Endothelial cell (in vitro differentiated cells): ENCODE results near the gene USP22. TPM values are rescaled to one million over a fixed set of nuclear protein-coding genes. Genes with fewer than 3 reads are reported as not detected.

Source experiments
- DNase-seq: peaks from one replicate; pipeline ENCODE4 v3.0.0; 2021; ENCODE audit warnings: low spot score
- H3K27ac Mint-ChIP-seq: one replicate; pipeline ENCODE4 v1.8.0; 2021; ENCODE audit warnings: mixed read lengths, inconsistent platforms; ENCODE audit not compliant: unreplicated experiment
- H3K27me3 Mint-ChIP-seq: one replicate; pipeline ENCODE4 v1.8.0; 2021; ENCODE audit warnings: mild to moderate bottlenecking, moderate library complexity, mixed read lengths, inconsistent platforms; ENCODE audit not compliant: unreplicated experiment
- H3K36me3 Mint-ChIP-seq: one replicate; pipeline ENCODE4 v1.8.0; 2021; ENCODE audit warnings: mild to moderate bottlenecking, low read depth, mixed read lengths, inconsistent platforms; ENCODE audit not compliant: unreplicated experiment
- H3K4me1 Mint-ChIP-seq: one replicate; pipeline ENCODE4 v1.8.0; 2021; ENCODE audit warnings: mild to moderate bottlenecking, mixed read lengths, inconsistent platforms; ENCODE audit not compliant: unreplicated experiment
- H3K4me3 Mint-ChIP-seq: one replicate; pipeline ENCODE4 v1.8.0; 2021; ENCODE audit warnings: mild to moderate bottlenecking, mixed read lengths, inconsistent platforms; ENCODE audit not compliant: unreplicated experiment
- H3K9me3 Mint-ChIP-seq: one replicate; pipeline ENCODE4 v1.8.0; 2021; ENCODE audit warnings: mixed read lengths, inconsistent platforms; ENCODE audit not compliant: unreplicated experiment
- CTCF ChIP-seq: fragments of 200-600 bp; sonication (generic); IDR thresholded peaks from one replicate; pipeline ENCODE4 v1.5.0; 2021; ENCODE audit warnings: antibody characterized with exemption; ENCODE audit not compliant: unreplicated experiment
- total RNA-seq: library from RNA; stranded (reverse); fragmentation: NEBNext Ultra II Directional; extraction: Animal tissue kit (Norgen Biotek cat#: 25700); gene quantifications from one replicate; pipeline ENCODE4 v1.2.1, GENCODE V29; 2021; ENCODE audit not compliant: unreplicated experiment

USP22 gene
- total RNA-seq, 1 donor from 2014 or later, result 294 TPM

- Mint-ChIP-seq H3K27ac (peak overlapping the region; percentile 13), H3K4me1 (peaks cover 4% of the 10 kb centered on the region), H3K4me3 (no peak overlapping the region), H3K9me3 (no peaks in the 10 kb centered on the region), H3K27me3 (peaks cover 5% of the 10 kb centered on the region), H3K36me3 (no peaks in the 10 kb centered on the region)
- no peak for DNase-seq
- no peak for TF ChIP-seq CTCF
Measured at GRCh38 chr17:20989481-20989880, 53.3 kb downstream of the USP22 start.

- peaks cover 4% of the 10 kb centered on the region for H3K4me1 Mint-ChIP-seq
Measured at GRCh38 chr17:20988896-20989295, 53.9 kb downstream of the USP22 start.

GRCh38 chr17:20988001-20988636 is 54.7 kb downstream of the USP22 start:
- Mint-ChIP-seq H3K27ac (no peak overlapping the region), H3K4me3 (no peak overlapping the region), H3K27me3 (peaks cover 7% of the 10 kb centered on the region), H3K36me3 (no peaks in the 10 kb centered on the region), H3K9me3 (no peaks in the 10 kb centered on the region), H3K4me1 (peaks cover 1% of the 10 kb centered on the region)
- no peak for DNase-seq
- TF ChIP-seq CTCF, result no peak

More at GRCh38 chr17:20988896-20989295, 53.9 kb downstream of the USP22 start:
- H3K4me3 Mint-ChIP-seq, result no peak overlapping the region
- TF ChIP-seq CTCF, result no peak
- peaks cover 5% of the 10 kb centered on the region for H3K27me3 Mint-ChIP-seq
- no peak for DNase-seq
- no peaks in the 10 kb centered on the region for H3K9me3 Mint-ChIP-seq
- H3K36me3 Mint-ChIP-seq, result no peaks in the 10 kb centered on the region
- H3K27ac Mint-ChIP-seq, result no peak overlapping the region

GRCh38 chr17:20987511-20987910 is 55.3 kb downstream of the USP22 start:
- peaks cover 7% of the 10 kb centered on the region for H3K27me3 Mint-ChIP-seq
- no peak for TF ChIP-seq CTCF
- no peak for DNase-seq
- no peaks in the 10 kb centered on the region for H3K36me3 Mint-ChIP-seq
- no peaks in the 10 kb centered on the region for H3K9me3 Mint-ChIP-seq
- no peaks in the 10 kb centered on the region for H3K4me1 Mint-ChIP-seq
- no peak overlapping the region for H3K27ac Mint-ChIP-seq
- H3K4me3 Mint-ChIP-seq, result no peak overlapping the region

- no peaks in the 10 kb centered on the region for H3K36me3 Mint-ChIP-seq
- H3K27ac Mint-ChIP-seq, result no peak overlapping the region
- no peak overlapping the region for H3K4me3 Mint-ChIP-seq
- H3K27me3 Mint-ChIP-seq, result peaks cover 8% of the 10 kb centered on the region
- no peak for DNase-seq
- H3K4me1 Mint-ChIP-seq, result no peaks in the 10 kb centered on the region
- no peaks in the 10 kb centered on the region for H3K9me3 Mint-ChIP-seq
- TF ChIP-seq CTCF, result no peak
Measured at GRCh38 chr17:20986767-20987510, 55.9 kb downstream of the USP22 start.
